ENCODE data around the gene MACROH2A1.

MACROH2A1 gene

GRCh38 chr5:135322744-135323143, 76.3 kb downstream of the MACROH2A1 start:
- no peak overlapping the region for H3K4me3 Mint-ChIP-seq
- peaks cover 2% of the 10 kb centered on the region for H3K4me1 Mint-ChIP-seq
- TF ChIP-seq, protein P1, sequence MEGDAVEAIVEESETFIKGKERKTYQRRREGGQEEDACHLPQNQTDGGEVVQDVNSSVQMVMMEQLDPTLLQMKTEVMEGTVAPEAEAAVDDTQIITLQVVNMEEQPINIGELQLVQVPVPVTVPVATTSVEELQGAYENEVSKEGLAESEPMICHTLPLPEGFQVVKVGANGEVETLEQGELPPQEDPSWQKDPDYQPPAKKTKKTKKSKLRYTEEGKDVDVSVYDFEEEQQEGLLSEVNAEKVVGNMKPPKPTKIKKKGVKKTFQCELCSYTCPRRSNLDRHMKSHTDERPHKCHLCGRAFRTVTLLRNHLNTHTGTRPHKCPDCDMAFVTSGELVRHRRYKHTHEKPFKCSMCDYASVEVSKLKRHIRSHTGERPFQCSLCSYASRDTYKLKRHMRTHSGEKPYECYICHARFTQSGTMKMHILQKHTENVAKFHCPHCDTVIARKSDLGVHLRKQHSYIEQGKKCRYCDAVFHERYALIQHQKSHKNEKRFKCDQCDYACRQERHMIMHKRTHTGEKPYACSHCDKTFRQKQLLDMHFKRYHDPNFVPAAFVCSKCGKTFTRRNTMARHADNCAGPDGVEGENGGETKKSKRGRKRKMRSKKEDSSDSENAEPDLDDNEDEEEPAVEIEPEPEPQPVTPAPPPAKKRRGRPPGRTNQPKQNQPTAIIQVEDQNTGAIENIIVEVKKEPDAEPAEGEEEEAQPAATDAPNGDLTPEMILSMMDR (IDR thresholded peaks at IDR 0.05; ENCODE audit: unreplicated experiment in 3 of 3) = no peak
- H3K9me3 Mint-ChIP-seq = no peaks in the 10 kb centered on the region
- H3K36me3 Mint-ChIP-seq (ENCODE audit: low read depth) = no peaks in the 10 kb centered on the region
- H3K27ac Mint-ChIP-seq = no peak overlapping the region
- peaks cover 4% of the 10 kb centered on the region for H3K27me3 Mint-ChIP-seq (ENCODE audit: low read depth)

DNA sequence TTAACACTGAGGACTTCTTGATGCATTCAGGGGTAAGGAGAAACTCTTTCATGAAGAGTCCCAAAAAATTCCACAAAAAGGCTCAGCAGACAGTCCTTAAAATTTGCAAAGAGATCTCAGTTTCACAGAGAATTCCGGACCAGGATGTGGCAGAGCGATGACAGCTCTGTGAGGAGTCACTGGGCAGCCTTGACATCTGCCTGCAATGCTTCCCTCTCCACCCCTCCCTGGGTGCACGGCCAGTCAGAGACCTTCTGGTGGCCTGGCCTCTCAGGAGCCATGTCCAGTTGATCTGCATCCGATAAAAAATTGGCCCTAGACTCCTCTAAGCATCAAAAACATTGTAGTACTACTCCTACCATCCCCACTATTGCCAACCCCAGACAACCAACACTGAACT, 76.8 kb downstream of the MACROH2A1 start:
- Mint-ChIP-seq H3K27ac (no peak overlapping the region), H3K36me3 (ENCODE audit: low read depth) (no peaks in the 10 kb centered on the region), H3K4me1 (no peaks in the 10 kb centered on the region), H3K4me3 (no peak overlapping the region), H3K9me3 (no peaks in the 10 kb centered on the region), H3K27me3 (ENCODE audit: low read depth) (peaks cover 4% of the 10 kb centered on the region)
- TF ChIP-seq, protein P1 (IDR thresholded peaks at IDR 0.05; ENCODE audit: unreplicated experiment in 3 of 3) = no peak

GRCh38 chr5:135320718-135321484, 78.1 kb downstream of the MACROH2A1 start:
- H3K27ac Mint-ChIP-seq = no peak overlapping the region
- no peaks in the 10 kb centered on the region for H3K9me3 Mint-ChIP-seq
- TF ChIP-seq, protein P1 (IDR thresholded peaks at IDR 0.05; ENCODE audit: unreplicated experiment in 3 of 3) = no peak
- H3K4me3 Mint-ChIP-seq = no peak overlapping the region
- H3K27me3 Mint-ChIP-seq (ENCODE audit: low read depth) = peaks cover 4% of the 10 kb centered on the region
- no peaks in the 10 kb centered on the region for H3K4me1 Mint-ChIP-seq
- H3K36me3 Mint-ChIP-seq (ENCODE audit: low read depth) = no peaks in the 10 kb centered on the region

GRCh38 chr5:135319928-135320606, 79.0 kb downstream of the MACROH2A1 start:
- Mint-ChIP-seq H3K9me3 (no peaks in the 10 kb centered on the region), H3K27me3 (ENCODE audit: low read depth) (peaks cover 4% of the 10 kb centered on the region), H3K36me3 (ENCODE audit: low read depth) (no peaks in the 10 kb centered on the region), H3K4me3 (no peak overlapping the region), H3K27ac (no peak overlapping the region), H3K4me1 (no peaks in the 10 kb centered on the region)
- TF ChIP-seq, protein P1 (IDR thresholded peaks at IDR 0.05; ENCODE audit: unreplicated experiment in 3 of 3) = no peak

- TF ChIP-seq, protein P1 (IDR thresholded peaks at IDR 0.05; ENCODE audit: unreplicated experiment in 3 of 3) = no peak
- H3K27me3 Mint-ChIP-seq (ENCODE audit: low read depth) = peaks cover 4% of the 10 kb centered on the region
- no peaks in the 10 kb centered on the region for H3K36me3 Mint-ChIP-seq (ENCODE audit: low read depth)
- H3K4me1 Mint-ChIP-seq = no peaks in the 10 kb centered on the region
- H3K4me3 Mint-ChIP-seq = no peak overlapping the region
- no peaks in the 10 kb centered on the region for H3K9me3 Mint-ChIP-seq
- no peak overlapping the region for H3K27ac Mint-ChIP-seq
Measured at GRCh38 chr5:135319458-135319857, 79.6 kb downstream of the MACROH2A1 start.
